ENCODE data around the gene CFAP61.
"Not testable (repeated sequence)": the region's sequence is repeated elsewhere in the genome, so short reads cannot be mapped to it uniquely, and the experiment has no call there.

Gene CFAP61

GRCh38 chr20:20096421-20096820, 44.1 kb downstream of the CFAP61 start:
- no peak for DNase-seq

GRCh38 chr20:20100881-20101280, 48.5 kb downstream of the CFAP61 start:
- DNase-seq, result no peak

GRCh38 chr20:20102163-20102562, 49.8 kb downstream of the CFAP61 start:
- DNase-seq, result no peak

GRCh38 chr20:20102716-20103258, 50.5 kb downstream of the CFAP61 start:
- no peak for DNase-seq

DNA sequence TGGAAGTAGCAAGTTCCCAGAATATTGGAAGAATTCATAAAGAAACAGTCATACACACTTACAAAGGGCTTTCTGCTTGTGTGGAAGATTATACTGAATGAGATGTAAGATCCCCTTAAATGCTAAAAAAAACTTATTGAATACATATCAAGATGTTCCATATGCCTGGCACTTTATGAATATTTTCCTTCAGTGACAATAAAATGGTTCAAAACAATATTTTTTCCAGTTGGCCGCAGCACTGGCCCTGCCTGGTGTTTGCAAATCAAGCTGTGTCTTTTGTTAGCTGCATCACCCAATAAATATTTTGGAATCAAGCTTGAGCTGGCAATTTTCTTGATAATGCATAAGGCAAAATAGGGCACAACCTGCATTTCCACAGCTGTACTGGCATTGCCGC, 51.2 kb downstream of the CFAP61 start:
- no peak for DNase-seq

GRCh38 chr20:20123187-20123586, 70.9 kb downstream of the CFAP61 start:
- DNase-seq, result not testable (repeated sequence)

GRCh38 chr20:20130399-20130798, 78.1 kb downstream of the CFAP61 start:
- DNase-seq, result peak; percentile 39

DNA sequence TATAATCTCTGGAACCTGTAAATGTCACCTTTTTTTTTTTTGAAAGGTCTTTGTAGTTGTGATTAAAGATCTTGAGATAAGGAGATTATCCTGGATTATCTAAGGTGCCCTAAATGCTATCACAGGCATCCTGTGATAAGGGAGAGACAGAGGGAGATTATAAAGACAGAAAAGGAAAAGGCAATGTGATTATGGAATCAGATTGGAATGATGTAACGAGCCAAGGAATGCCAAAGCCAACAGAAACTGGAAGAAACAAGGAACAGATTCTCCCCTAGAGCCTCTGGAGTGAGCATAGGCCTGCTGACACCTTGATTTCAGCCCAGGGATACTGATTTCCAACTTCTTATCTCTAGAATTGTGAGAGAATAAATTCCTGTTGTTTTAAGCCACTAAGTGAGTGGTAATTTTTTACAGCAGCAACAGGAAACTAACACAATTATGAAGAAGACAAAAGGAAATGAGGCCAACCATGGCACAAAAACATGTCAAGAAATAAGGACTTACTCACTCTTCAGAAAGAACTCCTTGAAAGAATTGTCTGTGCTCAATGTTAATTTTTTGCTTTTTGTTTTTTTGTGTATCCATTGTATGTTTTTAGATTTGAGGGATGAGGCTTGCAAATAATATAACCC, 82.7 kb downstream of the CFAP61 start:
- DNase-seq, result no peak

GRCh38 chr20:20136313-20136712, 84.0 kb downstream of the CFAP61 start:
- DNase-seq, result no peak

DNA sequence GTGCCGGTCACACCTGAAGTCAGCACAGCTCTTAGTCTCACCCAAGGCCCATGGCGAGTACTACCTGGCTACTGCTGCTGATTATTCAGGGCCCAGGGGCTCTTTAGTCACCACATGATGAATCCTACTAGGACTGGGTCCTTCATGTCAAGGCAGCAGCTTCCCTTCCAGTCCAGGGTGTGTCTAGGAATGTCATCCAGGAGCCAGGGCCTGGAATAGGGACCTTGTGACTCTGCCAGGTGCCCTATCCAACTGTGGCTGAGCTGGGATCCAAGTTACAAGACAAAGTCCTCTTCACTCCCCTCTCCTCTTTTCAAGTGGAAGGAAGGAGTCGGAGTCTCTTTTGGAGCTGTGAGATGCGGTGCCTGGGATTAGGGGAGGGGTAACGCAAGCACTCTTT, 85.5 kb downstream of the CFAP61 start:
- DNase-seq, result no peak

- DNase-seq, result no peak
These were observed 86.2 kb downstream of the CFAP61 start for GRCh38 chr20:20138301-20139064.

GRCh38 chr20:20139403-20139802, 87.1 kb downstream of the CFAP61 start:
- DNase-seq, result no peak

- no peak for DNase-seq
These were observed 90.8 kb downstream of the CFAP61 start for GRCh38 chr20:20143165-20143564.

DNA sequence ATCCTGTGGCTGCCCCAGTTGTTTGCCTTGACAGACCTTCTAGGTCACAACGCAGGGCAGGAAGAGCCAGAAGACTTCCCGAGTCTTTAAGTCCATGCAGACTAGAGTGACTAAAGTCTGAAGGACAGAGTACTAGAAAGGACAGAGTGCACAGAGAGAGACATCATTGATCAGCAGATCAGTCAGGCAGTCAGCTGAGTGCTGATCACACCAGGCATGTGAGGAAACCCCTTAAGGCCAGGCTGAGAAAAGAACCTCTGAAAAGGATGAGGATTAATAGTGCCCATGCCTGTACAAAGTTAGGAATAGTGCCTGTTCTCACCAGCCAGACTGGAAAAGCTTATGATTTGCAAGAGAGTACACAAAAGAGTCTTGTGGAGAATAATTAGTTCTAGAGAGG, 91.3 kb downstream of the CFAP61 start:
- no peak for DNase-seq

- no peak for DNase-seq
These were observed 96.4 kb downstream of the CFAP61 start for GRCh38 chr20:20148779-20149178.

GRCh38 chr20:20150241-20150640, 97.9 kb downstream of the CFAP61 start:
- DNase-seq, result no peak

GRCh38 chr20:20160520-20160919, 108.2 kb downstream of the CFAP61 start:
- DNase-seq, result no peak

DNA sequence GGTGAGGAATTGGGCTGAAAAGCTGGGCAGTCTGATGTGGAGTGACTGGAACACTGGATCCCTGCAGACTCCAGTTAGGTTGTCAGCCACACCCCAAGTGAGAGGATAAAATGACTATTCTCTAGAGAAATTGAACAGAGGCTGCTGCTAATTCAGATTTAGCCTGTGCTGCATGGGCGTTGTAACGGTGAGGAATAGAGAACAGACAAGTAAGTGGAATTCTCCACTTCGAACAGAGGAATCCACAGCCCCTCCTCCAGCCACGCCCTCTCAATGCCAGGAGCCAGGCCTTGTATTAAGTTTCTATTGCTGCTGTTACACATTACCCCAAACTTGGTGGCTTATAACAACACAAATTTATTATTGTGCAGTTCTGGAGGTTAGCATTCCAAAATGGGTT, 109.3 kb downstream of the CFAP61 start:
- DNase-seq, result no peak

DNA sequence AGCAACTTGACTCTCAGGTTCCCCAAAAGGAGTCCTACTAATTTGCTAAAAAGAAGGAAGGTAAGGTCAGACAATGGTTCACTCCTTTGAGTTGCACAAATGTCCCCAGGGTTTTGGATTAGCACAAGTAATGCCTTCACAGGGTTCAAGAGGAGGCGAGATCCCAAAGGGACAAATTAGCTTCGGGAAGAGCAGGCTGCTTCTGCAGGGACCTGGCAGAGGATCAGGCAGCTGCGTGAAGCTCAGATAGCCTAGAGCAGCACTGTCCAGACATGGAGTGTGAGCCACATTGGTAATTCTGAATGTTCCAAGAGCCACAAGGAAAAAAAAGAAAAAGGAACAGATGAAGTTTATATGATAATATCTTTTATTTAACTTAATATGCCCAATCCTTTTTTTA, 115.4 kb downstream of the CFAP61 start:
- no peak for DNase-seq

GRCh38 chr20:20173254-20173653, 120.9 kb downstream of the CFAP61 start:
- DNase-seq, result no peak

- no peak for DNase-seq
These were observed 121.9 kb downstream of the CFAP61 start for GRCh38 chr20:20174089-20174835.

- DNase-seq, result no peak
These were observed 129.0 kb downstream of the CFAP61 start for GRCh38 chr20:20181322-20181721.

GRCh38 chr20:20184149-20184548, 131.8 kb downstream of the CFAP61 start:
- DNase-seq, result no peak

- DNase-seq, result no peak
These were observed 132.4 kb downstream of the CFAP61 start for GRCh38 chr20:20184706-20185105.

All from NCI-H510A treated with DMSO at 0.1 percent for 48 hours (cell line).